Measurements from ENCODE around the gene COL5A1.

The COL5A1 gene

GRCh38 chr9:134698587-134699342 lies 57.2 kb downstream of the COL5A1 start:
- Histone ChIP-seq H3K36me3 (ENCODE audit: insufficient read depth, low read length) (no peaks in the 10 kb centered on the region), H3K4me1 (ENCODE audit: insufficient read depth, low read length) (no peaks in the 10 kb centered on the region), H4K20me1 (ENCODE audit: insufficient read depth, low read length) (no peaks in the 10 kb centered on the region; the same call in 1 of the 2 replicates), H3K9me3 (ENCODE audit: insufficient read depth, low read length, severe bottlenecking) (no peaks in the 10 kb centered on the region), H3K27ac (ENCODE audit: low read length) (no peak overlapping the region), H3K27me3 (ENCODE audit: insufficient read depth, low read length, poor library complexity) (no peaks in the 10 kb centered on the region), H3K9ac (ENCODE audit: low read depth, low read length) (no peak overlapping the region), H2AFZ (ENCODE audit: low read depth, low read length) (no peak overlapping the region), H3K4me3 (ENCODE audit: low read depth in 1 of 2, low read length in 2 of 2) (no peak overlapping the region), H3K4me2 (ENCODE audit: insufficient read depth, low read length) (no peak overlapping the region), H3K79me2 (ENCODE audit: insufficient read depth, low read length) (no peaks in the 10 kb centered on the region)
- peak; percentile 72 for ATAC-seq (ENCODE audit: insufficient read depth, low read depth)
- TF ChIP-seq, protein P1, sequence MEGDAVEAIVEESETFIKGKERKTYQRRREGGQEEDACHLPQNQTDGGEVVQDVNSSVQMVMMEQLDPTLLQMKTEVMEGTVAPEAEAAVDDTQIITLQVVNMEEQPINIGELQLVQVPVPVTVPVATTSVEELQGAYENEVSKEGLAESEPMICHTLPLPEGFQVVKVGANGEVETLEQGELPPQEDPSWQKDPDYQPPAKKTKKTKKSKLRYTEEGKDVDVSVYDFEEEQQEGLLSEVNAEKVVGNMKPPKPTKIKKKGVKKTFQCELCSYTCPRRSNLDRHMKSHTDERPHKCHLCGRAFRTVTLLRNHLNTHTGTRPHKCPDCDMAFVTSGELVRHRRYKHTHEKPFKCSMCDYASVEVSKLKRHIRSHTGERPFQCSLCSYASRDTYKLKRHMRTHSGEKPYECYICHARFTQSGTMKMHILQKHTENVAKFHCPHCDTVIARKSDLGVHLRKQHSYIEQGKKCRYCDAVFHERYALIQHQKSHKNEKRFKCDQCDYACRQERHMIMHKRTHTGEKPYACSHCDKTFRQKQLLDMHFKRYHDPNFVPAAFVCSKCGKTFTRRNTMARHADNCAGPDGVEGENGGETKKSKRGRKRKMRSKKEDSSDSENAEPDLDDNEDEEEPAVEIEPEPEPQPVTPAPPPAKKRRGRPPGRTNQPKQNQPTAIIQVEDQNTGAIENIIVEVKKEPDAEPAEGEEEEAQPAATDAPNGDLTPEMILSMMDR (IDR thresholded peaks at IDR 0.05; ENCODE audit: borderline replicate concordance, extremely low read depth, low read length, poor library complexity, severe bottlenecking) = peak; percentile 85
- TF ChIP-seq EZH2 (IDR thresholded peaks at IDR 0.05; ENCODE audit: borderline replicate concordance, low read depth, low read length, severe bottlenecking) = no peak
- DNase-seq = peak; percentile 54

GRCh38 chr9:134699343-134699740 lies 57.7 kb downstream of the COL5A1 start:
- TF ChIP-seq, protein P1 (IDR thresholded peaks at IDR 0.05; ENCODE audit: borderline replicate concordance, extremely low read depth, low read length, poor library complexity, severe bottlenecking) = no peak
- no peak for TF ChIP-seq EZH2 (IDR thresholded peaks at IDR 0.05; ENCODE audit: borderline replicate concordance, low read depth, low read length, severe bottlenecking)
- DNase-seq = no peak
- Histone ChIP-seq H3K9ac (ENCODE audit: low read depth, low read length) (no peak overlapping the region), H3K36me3 (ENCODE audit: insufficient read depth, low read length) (no peaks in the 10 kb centered on the region), H3K4me3 (ENCODE audit: low read depth in 1 of 2, low read length in 2 of 2) (no peak overlapping the region), H3K27ac (ENCODE audit: low read length) (no peak overlapping the region), H3K4me2 (ENCODE audit: insufficient read depth, low read length) (no peak overlapping the region), H4K20me1 (ENCODE audit: insufficient read depth, low read length) (no peaks in the 10 kb centered on the region; the same call in 1 of the 2 replicates), H3K27me3 (ENCODE audit: insufficient read depth, low read length, poor library complexity) (no peaks in the 10 kb centered on the region), H3K79me2 (ENCODE audit: insufficient read depth, low read length) (no peaks in the 10 kb centered on the region), H3K9me3 (ENCODE audit: insufficient read depth, low read length, severe bottlenecking) (no peaks in the 10 kb centered on the region), H2AFZ (ENCODE audit: low read depth, low read length) (no peak overlapping the region), H3K4me1 (ENCODE audit: insufficient read depth, low read length) (no peaks in the 10 kb centered on the region)
- ATAC-seq (ENCODE audit: insufficient read depth, low read depth) = no peak

- Histone ChIP-seq H3K9me3 (ENCODE audit: insufficient read depth, low read length, severe bottlenecking) (no peaks in the 10 kb centered on the region), H3K79me2 (ENCODE audit: insufficient read depth, low read length) (no peaks in the 10 kb centered on the region), H3K4me3 (ENCODE audit: low read depth in 1 of 2, low read length in 2 of 2) (no peak overlapping the region), H3K9ac (ENCODE audit: low read depth, low read length) (no peak overlapping the region), H3K27me3 (ENCODE audit: insufficient read depth, low read length, poor library complexity) (no peaks in the 10 kb centered on the region), H3K4me2 (ENCODE audit: insufficient read depth, low read length) (no peak overlapping the region), H2AFZ (ENCODE audit: low read depth, low read length) (no peak overlapping the region), H3K27ac (ENCODE audit: low read length) (no peak overlapping the region), H3K4me1 (ENCODE audit: insufficient read depth, low read length) (no peaks in the 10 kb centered on the region), H4K20me1 (ENCODE audit: insufficient read depth, low read length) (no peaks in the 10 kb centered on the region), H3K36me3 (ENCODE audit: insufficient read depth, low read length) (no peaks in the 10 kb centered on the region)
- ATAC-seq (ENCODE audit: insufficient read depth, low read depth) (no peak), DNase-seq (peak; percentile 7)
- TF ChIP-seq EZH2 (IDR thresholded peaks at IDR 0.05; ENCODE audit: borderline replicate concordance, low read depth, low read length, severe bottlenecking) = no peak
- TF ChIP-seq, protein P1 (IDR thresholded peaks at IDR 0.05; ENCODE audit: borderline replicate concordance, extremely low read depth, low read length, poor library complexity, severe bottlenecking) = no peak
Observed at GRCh38 chr9:134700636-134701350, 59.2 kb downstream of the COL5A1 start.

Data from DND-41 (cell line).